Pancreas (tissue), 10 donors: ENCODE results near the gene PGR. TPM values are rescaled to one million over a fixed set of nuclear protein-coding genes. Genes with fewer than 3 reads are reported as not detected.
"Not testable (repeated sequence)": the region's sequence is repeated elsewhere in the genome, so short reads cannot be mapped to it uniquely, and the experiment has no call there.

Experiments
- ATAC-seq, 4 donors: fragments of 200-7000 bp; cut with Tn5 transposase; one replicate each; pipeline versions ENCODE4 v1.8.0 to v1.9.1; 2020; ENCODE audit warnings: mild to moderate bottlenecking in 4 of 4, moderate library complexity in 4 of 4
- DNase-seq, 6 donors: peaks; one replicate each; pipeline ENCODE4 v3.0.0-alpha.2; 2020
- FAIRE-seq: peaks from 2 replicates; lab custom pipeline; 2012; peaks lifted over from hg19 to GRCh38; lab: Jason Lieb, UNC
- H3K27ac ChIP-seq, 4 donors: fragments of 200-600 bp; sonication (generic); 1 replicate in 3 of 4; 2 replicates in 1 of 4; pipeline versions ENCODE4 v1.5.0 to v1.8.0; 2020
- H3K27me3 ChIP-seq, 4 donors: fragments of 200-600 bp; one replicate each; pipeline ENCODE4 v1.8.0; 2021
- H3K36me3 ChIP-seq, 3 donors: fragments of 200-600 bp; sonication (generic) in 1 of 3; one replicate each; pipeline versions ENCODE4 v1.5.0 to v1.8.0; 2020 to 2021
- H3K4me1 ChIP-seq, 3 donors: fragments of 200-600 bp; one replicate each; pipeline ENCODE4 v1.8.0; 2021
- H3K4me3 ChIP-seq, 4 donors: fragments of 200-600 bp; sonication (generic) in 2 of 4; one replicate each; pipeline versions ENCODE4 v1.5.0 to v1.8.0; 2020 to 2021
- H3K9me3 ChIP-seq, 4 donors: fragments of 200-600 bp; one replicate each; pipeline ENCODE4 v1.8.0; 2021
- WGBS, 2 donors: extraction: QIAGEN DNeasy Blood & Tissue Kit; methylation state at CpG; one replicate each; pipeline ENCODE4 v1.1.7; 2013; 5-methylcytosine and 5-hydroxymethylcytosine counted together
- intact Hi-C, 3 donors: fragments of 100-400 bp; cut with DNase I; formaldehyde crosslinking; loops; one replicate each; pipeline versions ENCODE4 v1.11.1 to v1.14.2; 2022
- polyA plus RNA-seq, 2 donors: library from polyadenylated mRNA; stranded (reverse); fragments of 200-250 nt; gene quantifications; one replicate each; pipeline ENCODE4 v1.2.3, GENCODE V29; 2013
- total RNA-seq, 6 donors: library from RNA; stranded (reverse); fragmentation: NEBNext Ultra II Directional in 4 of 6; extraction: Animal tissue kit (Norgen Biotek cat#: 25700) in 4 of 6; gene quantifications; one replicate each; pipeline versions ENCODE4 v1.2.1 to v1.2.4, GENCODE V29; 2021 to 2023
- TF ChIP-seq, protein P1 (sequence below), 4 donors: fragments of 200-600 bp; sonication (generic) in 3 of 4; IDR thresholded peaks; one replicate each; pipeline versions ENCODE4 v1.5.0 to v1.8.0; 2021; ENCODE audit warnings: antibody characterized with exemption in 4 of 4
- donor health status: healthy with polysubstance abuse.
- donor health status: DM: no; HTN: no; CAD: no; lungs with moderate emphysema.
- donor health status: DM: no; HTN: no; CAD: no.
- donor health status: control.
- donor health status: control.
- donor health status: Bipolar disorder and iron deficiency.
- donor health status: DM: yes; HTN: yes; CAD: no.
- donor health status: DM: no; HTN: no; CAD: no.
- donor health status: DM: no; HTN: no; CAD: no.
- donor health status: DM: yes; HTN: yes; CAD: no.

Gene PGR
- total and polyA plus RNA-seq, 8 donors = 0.23 to 1.9 (median 0.73) TPM

DNA sequence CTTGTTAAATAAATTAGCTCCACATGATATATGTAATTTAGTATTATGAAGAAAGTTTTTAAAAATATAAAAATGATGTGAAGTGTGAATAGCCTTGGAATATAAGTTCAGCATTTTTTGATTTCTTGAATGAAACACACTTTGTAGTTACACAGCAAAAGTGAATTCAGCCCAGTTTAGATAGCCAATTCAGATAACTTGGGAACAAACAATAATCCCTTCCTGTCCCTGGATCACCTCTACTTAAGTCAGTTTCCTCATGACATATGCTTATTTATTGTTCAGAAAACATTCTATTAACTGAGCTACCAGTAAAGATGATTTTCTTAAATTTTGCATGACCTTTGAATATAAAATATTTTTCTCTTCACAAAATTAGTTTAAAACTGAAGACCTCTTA lies 107.4 kb downstream of the PGR start:
- no peak for DNase-seq
- TF ChIP-seq, protein P1, sequence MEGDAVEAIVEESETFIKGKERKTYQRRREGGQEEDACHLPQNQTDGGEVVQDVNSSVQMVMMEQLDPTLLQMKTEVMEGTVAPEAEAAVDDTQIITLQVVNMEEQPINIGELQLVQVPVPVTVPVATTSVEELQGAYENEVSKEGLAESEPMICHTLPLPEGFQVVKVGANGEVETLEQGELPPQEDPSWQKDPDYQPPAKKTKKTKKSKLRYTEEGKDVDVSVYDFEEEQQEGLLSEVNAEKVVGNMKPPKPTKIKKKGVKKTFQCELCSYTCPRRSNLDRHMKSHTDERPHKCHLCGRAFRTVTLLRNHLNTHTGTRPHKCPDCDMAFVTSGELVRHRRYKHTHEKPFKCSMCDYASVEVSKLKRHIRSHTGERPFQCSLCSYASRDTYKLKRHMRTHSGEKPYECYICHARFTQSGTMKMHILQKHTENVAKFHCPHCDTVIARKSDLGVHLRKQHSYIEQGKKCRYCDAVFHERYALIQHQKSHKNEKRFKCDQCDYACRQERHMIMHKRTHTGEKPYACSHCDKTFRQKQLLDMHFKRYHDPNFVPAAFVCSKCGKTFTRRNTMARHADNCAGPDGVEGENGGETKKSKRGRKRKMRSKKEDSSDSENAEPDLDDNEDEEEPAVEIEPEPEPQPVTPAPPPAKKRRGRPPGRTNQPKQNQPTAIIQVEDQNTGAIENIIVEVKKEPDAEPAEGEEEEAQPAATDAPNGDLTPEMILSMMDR (IDR thresholded peaks at IDR 0.05) = no peak
- ATAC-seq = no peak
- FAIRE-seq = no peak
- Histone ChIP-seq H3K27ac (no peak overlapping the region), H3K9me3 (no peaks in the 10 kb centered on the region), H3K4me3 (no peak overlapping the region), H3K27me3 (no peaks in the 10 kb centered on the region), H3K4me1 (no peaks in the 10 kb centered on the region), H3K36me3 (no peaks in the 10 kb centered on the region)
- intact Hi-C loops = no loop called here

DNA sequence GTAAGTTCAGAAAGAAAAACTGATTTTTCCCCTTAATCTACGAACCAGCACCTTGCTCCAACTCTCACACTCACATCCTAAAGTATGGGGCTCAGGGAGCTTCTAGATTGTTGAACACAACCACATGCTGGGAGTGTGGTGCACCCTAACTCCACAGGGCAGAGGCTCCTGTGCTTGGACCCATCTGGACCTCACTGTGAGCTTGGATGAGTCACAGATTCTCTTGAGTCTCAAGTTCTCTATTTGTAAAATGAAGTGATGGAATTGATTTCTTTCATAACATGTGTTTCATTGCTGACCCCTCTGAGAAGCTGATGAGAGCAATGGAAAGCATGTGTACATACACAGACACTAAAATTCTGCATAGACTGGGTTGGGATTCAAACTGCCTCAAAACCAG lies 109.7 kb downstream of the PGR start:
- no peak overlapping the region for H3K4me3 ChIP-seq
- DNase-seq (no peak), FAIRE-seq (no peak), ATAC-seq (no peak)
- H3K4me1 ChIP-seq = no peaks in the 10 kb centered on the region
- H3K27ac ChIP-seq = no peak overlapping the region
- no peaks in the 10 kb centered on the region for H3K9me3 ChIP-seq
- TF ChIP-seq, protein P1 (IDR thresholded peaks at IDR 0.05) = no peak
- intact Hi-C loops = no loop called here
- no peaks in the 10 kb centered on the region for H3K27me3 ChIP-seq
- H3K36me3 ChIP-seq = no peaks in the 10 kb centered on the region
- WGBS, 2 donors = 47 to 48% methylated on average over 1 of the region's 1 CpG

DNA sequence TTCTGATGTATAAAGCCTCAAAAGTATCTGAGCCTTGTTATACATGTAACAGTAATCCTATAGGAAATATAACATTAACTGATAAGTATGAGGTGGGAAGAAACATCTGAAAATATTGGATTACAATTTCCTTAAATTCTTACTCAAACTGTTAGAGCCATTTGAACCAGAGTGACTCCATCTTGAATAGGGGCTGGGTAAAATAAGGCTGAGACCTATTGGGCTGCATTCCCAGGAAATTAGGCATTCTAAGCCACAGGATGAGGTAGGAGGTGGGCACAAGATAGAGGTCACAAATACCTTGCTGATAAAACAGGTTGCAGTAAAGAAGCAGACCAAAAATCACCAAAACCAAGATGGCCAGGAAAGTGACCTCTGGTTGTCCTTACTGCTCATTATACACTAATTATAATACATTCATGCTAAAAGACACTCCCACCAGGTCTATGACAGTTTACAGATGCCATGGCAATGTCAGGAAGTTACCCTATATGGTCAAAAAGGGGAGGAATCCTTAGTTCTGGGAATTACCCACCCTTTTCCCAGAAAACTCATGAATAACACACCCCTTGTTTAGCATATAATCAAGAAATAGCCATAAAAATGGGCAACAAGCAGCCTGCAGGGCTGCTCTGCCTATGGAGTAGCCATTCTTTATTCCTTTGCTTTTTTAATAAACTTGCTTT lies 114.9 kb downstream of the PGR start:
- no peaks in the 10 kb centered on the region for H3K9me3 ChIP-seq
- no peak for ATAC-seq
- no peak overlapping the region for H3K27ac ChIP-seq
- intact Hi-C loops = no loop called here
- no peak for FAIRE-seq
- DNase-seq = no peak
- no peak overlapping the region for H3K4me3 ChIP-seq
- H3K36me3 ChIP-seq = no peaks in the 10 kb centered on the region
- no peaks in the 10 kb centered on the region for H3K27me3 ChIP-seq
- TF ChIP-seq, protein P1 (IDR thresholded peaks at IDR 0.05) = no peak
- H3K4me1 ChIP-seq = no peaks in the 10 kb centered on the region

DNA sequence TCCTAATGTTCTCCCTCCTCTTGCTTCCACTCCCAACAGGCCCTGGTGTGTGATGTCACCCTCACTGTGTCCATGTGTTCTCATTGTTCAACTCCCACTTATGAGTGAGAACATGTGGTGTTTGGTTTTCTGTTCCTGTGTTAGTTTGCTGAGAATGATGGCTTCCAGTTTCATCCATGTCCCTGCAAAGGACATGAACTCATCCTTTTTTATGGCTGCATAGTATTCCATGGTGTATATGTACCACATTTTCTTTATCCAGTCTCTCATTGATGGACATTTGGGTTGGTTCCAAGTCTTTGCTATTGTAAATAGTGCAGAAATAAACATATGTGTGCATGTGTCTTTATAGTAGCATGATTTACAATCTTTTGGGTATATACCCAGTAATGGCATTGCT lies 115.9 kb downstream of the PGR start:
- DNase-seq, ATAC-seq, FAIRE-seq, H3K4me3 ChIP-seq, H3K9me3 ChIP-seq, H3K27ac ChIP-seq, H3K4me1 ChIP-seq, H3K36me3 ChIP-seq, intact Hi-C loops, H3K27me3 ChIP-seq: not testable (repeated sequence)

DNA sequence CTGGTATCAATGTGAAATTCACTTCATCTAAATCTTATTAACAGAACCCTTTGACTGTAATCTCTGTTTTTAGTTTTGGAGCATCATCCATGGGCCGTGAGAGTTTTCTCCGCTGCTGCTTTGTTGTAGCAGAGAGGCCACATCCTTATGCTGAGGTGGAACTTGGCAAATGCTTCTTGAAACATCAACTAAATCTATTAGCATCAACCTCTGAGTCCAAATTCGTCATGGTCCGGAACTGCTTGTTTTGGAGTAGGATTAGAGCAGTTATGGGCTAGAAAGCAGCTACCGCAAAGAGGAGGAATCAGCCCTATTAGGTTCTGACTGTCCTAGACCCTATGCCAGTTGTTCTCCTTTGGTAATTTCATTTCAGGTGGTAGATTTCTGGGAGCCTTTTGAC lies 117.7 kb downstream of the PGR start:
- no peak for FAIRE-seq

More for the DNA sequence above, 117.7 kb downstream of the PGR start:
- Histone ChIP-seq H3K27ac (no peak overlapping the region), H3K4me3 (no peak overlapping the region), H3K36me3 (no peaks in the 10 kb centered on the region), H3K27me3 (no peaks in the 10 kb centered on the region), H3K9me3 (no peaks in the 10 kb centered on the region), H3K4me1 (no peaks in the 10 kb centered on the region)
- no peak for DNase-seq
- ATAC-seq = no peak
- TF ChIP-seq, protein P1 (IDR thresholded peaks at IDR 0.05) = no peak
- WGBS, 2 donors = 70 to 77% methylated on average over 5 of the region's 5 CpGs
- intact Hi-C loops = no loop called here
